HT1080 (cell line): ENCODE measurements around the gene NCR1. TPM values are rescaled to one million over a fixed set of nuclear protein-coding genes. Genes with fewer than 3 reads are reported as not detected.
"Not testable (repeated sequence)": the region's sequence is repeated elsewhere in the genome, so short reads cannot be mapped to it uniquely, and the experiment has no call there.

Source experiments
- DNase-seq: peaks from one replicate; pipeline ENCODE4 v3.0.0-alpha.2; 2015; ENCODE audit warnings: low read depth
- polyA plus RNA-seq, 2 experiments: library from polyadenylated mRNA; depleted of rRNA; stranded (reverse); fragments of >200 nt; gene quantifications; 2 replicates each; pipeline ENCODE4 v1.2.3, GENCODE V29; 2015
- total RNA-seq: library from RNA; depleted of rRNA; stranded (reverse); fragments of >200 nt; shearing (Covaris generic); gene quantifications from 2 replicates; pipeline ENCODE4 v1.2.3, GENCODE V29; 2014; rRNA removed

The NCR1 gene
- 0.43 TPM in 1 of 2 replicates, not detected in the other for total RNA-seq
- not detected in 2 replicates for polyA plus RNA-seq (2015; cell fraction: cytosol; rRNA removed)
- not detected in 2 replicates for polyA plus RNA-seq (2015; cell fraction: nucleus; rRNA removed)

DNA sequence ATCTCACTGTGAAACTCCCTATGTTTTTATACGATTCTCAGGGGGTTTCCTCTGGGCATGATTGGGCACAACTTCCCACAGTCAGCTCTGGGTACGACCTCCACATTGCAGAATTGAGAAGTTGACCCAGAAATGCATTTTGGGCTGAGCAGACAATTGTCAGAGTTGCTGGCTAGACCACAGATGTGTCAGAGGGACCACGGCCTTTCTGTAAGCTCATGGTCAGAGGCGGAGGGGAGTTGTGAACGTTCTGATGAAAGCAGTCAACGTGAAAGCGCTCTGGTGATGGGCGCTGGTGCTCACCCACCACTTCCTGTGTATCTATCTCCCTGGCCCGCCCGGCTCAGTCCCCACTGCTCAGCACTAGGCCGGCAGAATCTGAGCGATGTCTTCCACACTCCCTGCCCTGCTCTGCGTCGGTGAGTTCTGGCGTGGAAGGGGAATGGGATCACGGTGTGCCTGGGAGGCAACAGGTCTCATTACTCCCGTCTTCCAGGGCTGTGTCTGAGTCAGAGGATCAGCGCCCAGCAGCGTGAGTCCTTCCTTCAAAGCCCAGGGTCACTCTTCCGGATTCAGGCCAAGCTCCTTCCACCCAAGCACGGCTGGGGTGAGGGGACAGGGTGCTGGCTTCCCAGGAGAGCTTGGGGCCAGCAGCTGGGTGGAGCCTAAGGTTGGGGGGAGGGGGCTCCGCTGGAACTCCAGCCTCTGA is at the start of gene NCR1:
Gene NCR1, plus strand, starts transcription at position 346 of the 709 bp plus-strand sequence. Its CDS starts 40 bp downstream, at position 386.
- DNase-seq = no peak

DNA sequence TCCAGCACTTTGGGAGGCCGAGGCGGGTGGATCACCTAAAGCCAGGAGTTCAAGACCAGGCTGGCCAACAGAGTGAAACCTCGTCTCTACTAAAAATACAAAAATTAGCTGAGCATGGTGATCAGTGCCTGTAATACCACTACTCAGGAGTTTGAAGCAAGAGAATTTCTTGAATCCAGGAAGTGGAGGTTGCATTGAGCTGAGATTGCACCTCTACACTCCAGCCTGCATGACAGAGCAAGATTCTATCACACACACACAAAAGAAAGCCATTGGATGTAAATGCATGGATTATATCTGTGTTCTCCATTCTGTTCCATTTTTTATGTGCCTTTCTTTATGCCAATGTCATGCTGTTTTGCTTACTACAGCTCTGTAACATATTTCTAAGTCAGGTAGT is 47.5 kb upstream of the NCR1 start:
- DNase-seq = not testable (repeated sequence)

GRCh38 chr19:54859421-54859820 is 46.5 kb upstream of the NCR1 start:
- peak; percentile 48 for DNase-seq

- DNase-seq = not testable (repeated sequence)
These were observed 42.5 kb upstream of the NCR1 start for GRCh38 chr19:54863459-54863858.

- no peak for DNase-seq
These were observed 34.3 kb upstream of the NCR1 start for GRCh38 chr19:54871696-54872095.

DNA sequence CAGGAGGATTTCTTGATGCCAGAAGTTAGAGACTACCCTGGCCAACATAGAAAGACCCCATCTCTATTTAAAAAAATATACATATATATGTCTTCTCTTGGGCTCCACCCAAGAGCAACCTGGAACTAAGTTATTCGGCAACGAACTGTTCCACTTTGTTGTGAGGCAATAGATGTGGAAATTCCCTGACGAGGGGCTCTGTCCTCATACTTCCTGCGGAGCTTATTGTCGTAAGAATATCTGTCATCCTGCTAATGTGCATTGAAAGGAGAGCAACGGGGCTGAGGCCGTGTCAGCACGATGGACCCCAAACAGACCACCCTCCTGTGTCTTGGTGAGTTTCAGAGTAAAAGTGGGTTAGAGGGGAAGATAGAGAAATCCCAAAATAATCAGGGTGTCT is 32.0 kb upstream of the NCR1 start, which contains the start of gene FCAR:
Gene FCAR, plus strand, starts transcription at position 246 of the 400 bp plus-strand sequence. Its CDS starts 55 bp downstream, at position 301.
- DNase-seq = no peak

- DNase-seq = no peak
These were observed 30.4 kb upstream of the NCR1 start for GRCh38 chr19:54875506-54875905.

- no peak for DNase-seq
These were observed 28.5 kb upstream of the NCR1 start for GRCh38 chr19:54877471-54877870.

GRCh38 chr19:54881884-54882283 is 24.1 kb upstream of the NCR1 start:
- no peak for DNase-seq

GRCh38 chr19:54882758-54883157 is 23.2 kb upstream of the NCR1 start:
- peak; percentile 37 for DNase-seq

- no peak for DNase-seq
These were observed 22.7 kb upstream of the NCR1 start for GRCh38 chr19:54883228-54883627.

DNA sequence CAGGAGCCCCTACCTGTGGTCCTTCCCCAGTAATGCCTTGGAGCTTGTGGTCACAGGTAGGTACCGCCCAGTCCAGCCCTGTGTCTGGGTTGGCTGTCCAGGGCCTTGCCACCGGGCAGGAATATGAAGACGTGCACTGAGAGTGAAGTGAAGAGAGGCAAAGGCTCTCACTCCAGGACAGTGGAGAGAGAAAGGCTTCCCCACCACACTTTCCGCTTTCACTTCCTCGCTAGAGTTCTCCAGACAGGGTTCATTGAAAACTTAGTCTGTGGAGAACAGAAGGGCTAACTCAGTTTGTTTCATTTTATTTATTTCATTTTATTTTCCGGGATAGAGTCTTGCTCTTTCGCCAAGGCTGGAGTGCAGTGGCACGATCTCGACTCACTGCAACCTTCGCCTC is 17.7 kb upstream of the NCR1 start:
- no peak for DNase-seq

GRCh38 chr19:54889566-54889965 is 16.4 kb upstream of the NCR1 start:
- DNase-seq = no peak

- no peak for DNase-seq
These were observed 12.5 kb upstream of the NCR1 start for GRCh38 chr19:54893406-54893805.

DNA sequence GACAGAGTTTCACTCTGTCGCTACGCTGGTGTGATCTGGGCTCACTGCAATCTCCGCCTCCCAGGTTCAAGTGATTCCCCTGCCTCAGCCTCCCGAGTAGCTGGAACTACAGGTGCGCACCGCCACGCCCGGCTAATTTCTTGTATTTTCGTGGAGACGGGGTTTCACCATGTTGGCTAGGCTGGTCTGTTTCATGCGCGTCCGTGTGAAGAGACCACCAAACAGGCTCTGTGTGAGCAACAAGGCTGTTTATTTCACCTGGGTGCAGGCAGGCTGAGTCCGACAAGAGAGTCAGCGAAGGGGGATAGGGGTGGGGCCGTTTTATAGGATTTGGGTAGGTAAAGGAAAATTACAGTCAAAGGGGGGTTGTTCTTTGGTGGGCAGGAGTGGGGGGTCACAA is 11.8 kb upstream of the NCR1 start:
- not testable (repeated sequence) for DNase-seq

- DNase-seq = no peak
These were observed 9.9 kb upstream of the NCR1 start for GRCh38 chr19:54896036-54896435.

- DNase-seq = not testable (repeated sequence)
These were observed 7.3 kb upstream of the NCR1 start for GRCh38 chr19:54898685-54899084.

DNA sequence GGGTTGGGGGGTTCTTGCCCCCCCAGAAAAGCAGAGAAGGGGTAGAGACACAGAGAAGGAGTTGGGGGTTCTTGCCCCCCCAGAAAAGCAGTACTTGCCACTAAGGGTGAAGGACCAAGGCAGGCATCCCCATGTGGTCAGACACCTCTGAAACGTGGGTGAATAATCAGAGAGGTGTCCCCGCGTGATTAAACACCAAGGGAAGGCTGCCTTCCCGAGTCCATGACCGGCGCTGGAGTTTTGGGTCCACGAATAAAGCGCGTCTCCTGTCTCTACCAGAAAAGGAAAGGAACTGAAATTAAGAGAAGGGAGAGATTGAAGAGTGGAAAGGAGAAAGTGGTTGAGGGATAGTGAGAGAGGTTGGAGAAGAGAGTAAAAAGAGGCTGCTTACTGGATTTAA is 6.3 kb upstream of the NCR1 start:
- not testable (repeated sequence) for DNase-seq

- DNase-seq = peak; percentile 55
These were observed 4.8 kb upstream of the NCR1 start for GRCh38 chr19:54901153-54901552.

DNA sequence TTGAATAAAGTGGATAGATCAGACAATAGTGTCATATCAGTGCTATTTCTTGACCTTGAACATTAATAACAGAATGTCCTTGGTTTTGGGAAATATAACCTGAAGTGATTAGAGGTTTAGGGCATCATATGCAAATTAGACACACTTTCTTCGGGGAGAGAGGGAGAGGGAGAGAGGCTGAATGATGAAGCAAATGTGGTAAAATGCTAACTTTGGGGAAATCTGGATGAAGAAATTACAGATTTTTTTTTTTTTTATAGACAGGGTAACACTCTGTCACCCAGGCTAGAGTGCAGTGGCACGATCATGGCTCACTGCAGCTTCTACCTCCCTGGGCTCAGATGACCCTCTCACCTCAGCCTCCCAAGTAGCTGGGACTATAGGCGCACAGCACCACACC is 3.9 kb upstream of the NCR1 start:
- DNase-seq = no peak

DNA sequence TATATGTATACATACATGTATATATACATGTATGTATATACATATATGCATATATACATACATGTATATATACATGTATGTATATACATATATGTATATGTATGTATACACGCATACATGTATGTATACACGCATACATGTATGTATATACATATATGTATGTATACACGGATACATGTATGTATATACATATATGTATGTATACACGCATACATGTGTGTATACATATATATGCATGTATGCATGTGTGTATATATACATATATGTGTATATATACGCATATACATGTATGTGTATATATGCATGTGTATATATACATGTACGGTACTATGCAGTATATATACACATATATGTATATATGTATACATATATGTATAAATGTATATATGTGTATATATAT is 2.6 kb upstream of the NCR1 start:
- DNase-seq = no peak

- DNase-seq = not testable (repeated sequence)
These were observed 1.7 kb upstream of the NCR1 start for GRCh38 chr19:54904261-54904660.

GRCh38 chr19:54905421-54905802 is 536 bp upstream of the NCR1 start:
- DNase-seq = no peak
